ENCODE measurements around the gene STK35.

STK35 gene

GRCh38 chr20:2103461-2104153, 2.0 kb downstream of the STK35 start:
- no peak for DNase-seq (ENCODE audit: low read depth)
- no peak for TF ChIP-seq CTCF (conservative IDR thresholded peaks at IDR 0.05; ENCODE audit: control insufficient read depth, insufficient read depth, low read depth, low read length)
- H3K4me3 ChIP-seq (ENCODE audit: control insufficient read depth, low read depth, low read length), result peak overlapping the region; percentile 87

- DNase-seq (ENCODE audit: low read depth), result no peak
- TF ChIP-seq CTCF (conservative IDR thresholded peaks at IDR 0.05; ENCODE audit: control insufficient read depth, insufficient read depth, low read depth, low read length), result no peak
- H3K4me3 ChIP-seq (ENCODE audit: control insufficient read depth, low read depth, low read length), result peak overlapping the region; percentile 87
These were observed 2.6 kb downstream of the STK35 start for GRCh38 chr20:2104236-2104635.

GRCh38 chr20:2108498-2108897, 6.9 kb downstream of the STK35 start:
- no peak for DNase-seq (ENCODE audit: low read depth)
- H3K4me3 ChIP-seq (ENCODE audit: control insufficient read depth, low read depth, low read length), result no peak overlapping the region
- TF ChIP-seq CTCF (conservative IDR thresholded peaks at IDR 0.05; ENCODE audit: control insufficient read depth, insufficient read depth, low read depth, low read length), result no peak

GRCh38 chr20:2108987-2109386, 7.4 kb downstream of the STK35 start:
- no peak overlapping the region for H3K4me3 ChIP-seq (ENCODE audit: control insufficient read depth, low read depth, low read length)
- no peak for TF ChIP-seq CTCF (conservative IDR thresholded peaks at IDR 0.05; ENCODE audit: control insufficient read depth, insufficient read depth, low read depth, low read length)
- peak; percentile 69 for DNase-seq (ENCODE audit: low read depth)

GRCh38 chr20:2109425-2110210, 8.0 kb downstream of the STK35 start:
- no peak overlapping the region for H3K4me3 ChIP-seq (ENCODE audit: control insufficient read depth, low read depth, low read length)
- peak; percentile 36 for DNase-seq (ENCODE audit: low read depth)
- no peak for TF ChIP-seq CTCF (conservative IDR thresholded peaks at IDR 0.05; ENCODE audit: control insufficient read depth, insufficient read depth, low read depth, low read length)

DNA sequence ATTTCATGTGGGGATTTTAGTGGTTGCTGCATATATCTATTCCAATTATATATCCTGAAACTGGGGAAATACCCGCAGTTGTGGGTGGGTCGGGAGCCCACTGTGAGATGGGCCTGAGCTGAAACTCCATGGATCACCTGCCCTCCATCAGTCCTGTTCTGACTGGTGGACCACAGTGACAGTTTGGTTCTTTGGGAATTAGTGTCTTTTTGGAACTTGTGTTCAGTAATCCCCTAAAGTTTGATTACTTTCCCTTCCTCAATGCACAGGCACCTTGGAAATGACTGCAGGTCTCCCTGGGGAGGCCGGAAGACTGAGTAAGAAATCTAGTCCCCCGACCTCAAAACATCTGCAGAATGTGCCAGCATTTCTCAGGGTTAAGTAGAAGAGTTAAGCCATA, 11.3 kb downstream of the STK35 start:
- DNase-seq (ENCODE audit: low read depth), result no peak
- no peak overlapping the region for H3K4me3 ChIP-seq (ENCODE audit: control insufficient read depth, low read depth, low read length)
- TF ChIP-seq CTCF (conservative IDR thresholded peaks at IDR 0.05; ENCODE audit: control insufficient read depth, insufficient read depth, low read depth, low read length), result no peak

All from fibroblast of mammary gland (primary cell).